Measurements from ENCODE around the gene AMTN.

GRCh38 chr4:70488748-70489147 is 29.6 kb upstream of the AMTN start:
- no peak for TF ChIP-seq CTCF (IDR thresholded peaks at IDR 0.05)
- no peak for TF ChIP-seq POLR2A (IDR thresholded peaks at IDR 0.05)

All from right lobe of liver (tissue), 4 donors.